IPS-NIHi11 (cell line): ENCODE data around the gene NEK10.

Experiments used
- DNase-seq: peaks from one replicate; pipeline ENCODE4 v3.0.0; 2012; ENCODE audit warnings: mixed read lengths, low spot score

NEK10 gene

DNA sequence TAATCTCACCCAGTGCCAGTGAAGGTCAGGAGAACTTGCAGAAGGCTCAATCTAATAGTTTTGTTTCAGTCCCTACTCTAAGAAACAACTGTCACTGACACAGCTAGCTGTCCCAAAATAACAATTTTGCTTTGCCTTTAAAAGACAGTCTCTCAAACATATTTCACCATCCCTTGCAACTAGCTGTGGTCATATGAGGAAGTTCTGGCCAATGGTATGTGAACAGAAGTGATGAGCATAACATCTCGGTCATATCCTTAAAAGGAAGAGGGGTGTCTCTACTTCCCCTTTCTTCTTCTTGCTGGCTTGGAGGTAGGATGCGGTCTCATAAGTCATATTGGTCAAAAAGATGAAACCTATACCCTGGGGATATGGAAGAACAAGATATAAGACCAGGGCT lies 198.1 kb downstream of the NEK10 start:
- DNase-seq: no peak

DNA sequence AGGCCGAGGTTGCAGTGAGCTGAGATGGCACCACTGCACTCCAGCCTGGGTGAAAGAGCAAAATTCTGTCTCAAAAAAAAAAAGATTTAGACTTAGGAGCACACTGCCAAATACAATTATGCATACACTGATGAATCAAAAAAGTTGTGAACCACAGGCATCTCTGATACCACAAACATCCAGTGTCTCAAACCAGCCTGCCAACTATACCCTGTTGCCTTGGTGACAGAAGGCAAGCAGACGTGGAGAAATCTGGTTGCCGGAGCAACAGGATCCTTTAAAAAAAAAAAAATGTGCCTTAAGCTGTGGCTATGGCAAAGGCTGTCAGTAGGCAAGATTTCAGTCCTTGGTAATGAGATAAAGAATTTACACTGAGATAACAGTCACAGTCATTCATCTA lies 202.3 kb downstream of the NEK10 start:
- DNase-seq: peak; percentile 16

DNA sequence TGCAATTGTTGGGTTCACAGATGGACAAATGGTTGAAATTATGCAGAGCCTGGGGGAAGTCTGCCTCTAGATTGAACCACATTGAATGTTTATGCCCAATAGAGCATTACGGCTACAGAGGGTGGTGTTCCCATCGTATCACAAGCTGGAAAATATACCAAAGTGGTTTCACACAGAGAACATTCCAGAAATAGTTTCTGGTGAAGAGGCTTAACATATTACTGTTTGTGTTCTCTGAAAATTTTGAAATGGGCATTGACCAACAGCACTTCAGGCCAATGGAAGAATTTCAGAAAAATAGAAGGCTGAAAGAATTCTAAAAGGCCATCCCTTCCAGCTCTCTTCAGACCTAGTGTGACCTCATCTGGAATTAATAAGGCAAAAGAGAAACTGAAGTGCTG lies 203.9 kb downstream of the NEK10 start:
- DNase-seq: no peak

DNA sequence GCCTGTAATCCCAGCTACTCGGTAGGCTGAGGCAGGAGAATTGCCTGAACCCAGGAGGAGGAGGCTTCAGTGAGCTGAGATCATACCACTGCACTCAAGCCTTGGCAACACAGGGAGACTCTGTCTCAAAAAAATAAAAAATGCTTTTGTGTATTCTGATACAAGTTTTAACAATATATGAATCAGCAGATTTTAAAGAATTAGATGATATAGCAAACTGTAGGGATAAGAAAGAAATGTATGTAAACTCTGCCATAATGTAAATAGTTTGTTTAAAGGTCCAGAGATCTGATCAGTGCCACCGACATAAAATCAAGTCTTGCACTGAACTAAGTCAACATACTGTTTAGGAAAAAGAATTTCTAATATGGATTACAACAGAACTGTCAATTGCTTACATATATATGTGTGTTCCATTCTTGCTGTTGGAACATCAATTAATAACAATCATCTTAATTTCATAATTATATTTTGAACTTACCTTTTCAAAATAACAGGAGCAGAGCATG lies 208.3 kb downstream of the NEK10 start:
- DNase-seq: no peak

DNA sequence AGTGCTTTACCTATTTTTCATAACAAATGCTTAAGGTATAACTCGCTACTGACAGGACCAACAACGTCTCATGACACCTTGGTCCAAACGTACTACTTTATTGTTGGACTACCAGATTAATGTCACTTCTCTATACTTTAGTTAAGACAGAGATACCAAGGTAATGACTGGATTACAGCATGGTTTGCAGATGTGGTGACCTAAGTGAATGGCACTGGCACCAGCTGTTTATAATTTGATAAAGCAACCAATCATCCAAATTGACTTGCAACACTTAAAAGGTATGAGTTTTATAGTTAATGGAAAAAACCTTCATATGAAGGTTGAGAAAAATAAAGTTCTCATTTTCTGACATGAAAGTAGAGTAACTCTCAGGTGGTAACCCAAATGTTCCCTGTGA lies 209.0 kb downstream of the NEK10 start:
- no peak for DNase-seq

DNA sequence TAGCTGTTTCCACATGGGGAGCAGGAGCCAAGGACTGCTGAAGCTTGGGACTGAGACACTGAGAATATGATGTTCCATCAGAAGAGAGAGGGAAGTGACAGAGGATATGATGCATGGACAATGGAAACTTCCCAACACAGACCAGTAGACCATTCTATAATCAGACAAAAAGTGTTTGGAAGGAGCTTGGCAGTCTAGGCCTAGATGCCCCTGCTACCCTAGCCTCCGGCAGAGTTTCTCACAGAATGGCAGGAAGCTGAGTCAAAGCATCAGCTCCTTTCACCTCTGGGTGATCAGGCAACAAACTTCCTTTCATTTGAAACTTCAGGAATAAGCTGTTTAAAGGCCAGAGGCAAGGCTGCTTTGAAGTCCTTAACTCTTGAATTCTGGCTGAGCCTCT lies 222.0 kb downstream of the NEK10 start:
- DNase-seq: no peak

DNA sequence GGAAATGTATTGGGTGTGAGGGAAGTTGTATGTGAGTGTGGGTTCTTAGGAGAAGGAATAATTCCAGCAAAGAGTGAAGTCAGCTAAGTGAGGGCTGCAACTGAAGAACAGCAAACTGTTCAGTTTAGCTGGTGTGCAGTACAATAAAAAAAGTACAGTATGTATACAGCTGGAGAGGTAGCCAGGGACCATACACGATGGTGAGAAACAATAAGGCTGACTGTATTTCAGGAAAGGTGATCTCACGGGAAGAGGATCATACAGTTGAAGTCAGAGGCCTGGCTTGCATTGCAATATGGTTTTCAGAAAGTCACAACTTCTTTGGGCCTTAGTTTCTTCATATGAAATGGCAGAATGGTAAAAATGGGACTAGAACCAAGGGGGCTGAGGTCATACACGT lies 222.4 kb downstream of the NEK10 start:
- DNase-seq: no peak

DNA sequence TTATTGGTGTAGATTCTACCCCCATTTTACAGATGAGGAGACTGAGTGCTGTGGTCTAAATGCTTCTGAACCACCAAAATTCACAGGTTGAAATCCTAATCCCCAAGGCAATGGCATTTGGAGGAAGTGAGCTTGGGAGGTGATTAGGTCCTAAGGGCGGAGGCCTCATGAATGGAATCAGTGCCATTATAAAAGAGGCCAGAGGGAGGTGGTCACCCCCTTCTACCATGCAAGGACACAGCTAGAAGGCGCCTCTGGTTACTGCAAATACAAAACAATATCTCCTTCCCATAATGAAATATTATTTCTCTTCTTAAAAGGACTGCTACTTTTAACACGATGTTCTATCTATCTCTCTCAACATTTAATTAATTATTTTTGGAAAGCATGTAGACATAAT lies 223.5 kb downstream of the NEK10 start:
- no peak for DNase-seq

DNA sequence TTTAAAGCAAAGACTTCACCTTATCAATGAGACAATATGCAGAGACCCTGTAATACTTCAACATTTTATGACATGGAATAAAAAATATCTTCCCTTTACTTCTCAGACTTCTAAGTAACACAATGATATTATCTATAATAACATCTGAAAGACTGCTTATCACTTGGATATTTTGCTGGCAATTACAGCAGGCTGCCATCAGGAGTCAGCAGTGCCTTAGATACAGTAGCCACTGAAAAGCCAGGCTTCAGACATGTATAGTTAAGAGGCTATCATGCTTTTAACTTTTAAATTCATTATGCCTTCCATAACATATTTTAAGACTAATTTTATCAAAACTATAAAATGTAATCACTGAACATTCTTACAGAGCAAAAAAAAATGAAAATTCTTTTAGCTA lies 227.5 kb downstream of the NEK10 start:
- DNase-seq: no peak

DNA sequence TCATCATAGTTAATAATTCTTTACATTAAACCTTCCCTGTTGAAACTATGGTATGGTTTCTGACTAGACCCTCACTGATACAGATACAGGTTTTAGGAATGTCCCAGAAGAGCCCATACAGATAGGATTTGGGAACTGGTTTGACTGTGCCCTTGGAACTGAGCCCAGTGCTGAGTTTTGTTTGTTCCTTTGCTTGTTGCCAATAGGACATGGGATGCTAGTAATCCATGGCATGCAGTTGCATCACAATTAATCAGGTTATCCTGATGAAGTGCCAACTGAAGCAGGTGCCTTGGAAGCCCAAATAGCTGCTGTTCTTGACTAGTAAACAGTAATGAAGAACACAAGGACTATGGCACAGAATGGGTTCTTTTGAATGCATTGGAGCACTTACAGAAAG lies 230.6 kb downstream of the NEK10 start:
- DNase-seq: no peak

DNA sequence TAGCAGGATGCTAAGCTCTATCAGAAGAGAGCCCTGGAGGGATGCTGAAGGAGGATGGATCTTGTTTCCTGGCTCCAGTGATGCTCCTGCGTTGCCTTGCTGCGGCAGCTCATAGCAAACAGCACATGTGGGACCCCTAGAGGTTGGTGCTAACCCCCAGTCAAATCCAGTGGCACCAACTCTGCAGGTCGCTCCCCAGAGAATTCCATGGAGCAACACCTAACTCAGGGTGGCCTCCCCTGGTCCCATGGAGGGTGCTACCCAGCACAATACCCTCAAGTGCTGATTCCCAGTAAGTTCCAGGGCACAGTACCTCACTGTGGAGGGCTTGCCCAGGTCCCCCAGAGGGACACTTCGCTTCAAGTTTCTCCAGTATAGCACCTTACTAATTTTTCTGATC lies 231.2 kb downstream of the NEK10 start:
- no peak for DNase-seq

DNA sequence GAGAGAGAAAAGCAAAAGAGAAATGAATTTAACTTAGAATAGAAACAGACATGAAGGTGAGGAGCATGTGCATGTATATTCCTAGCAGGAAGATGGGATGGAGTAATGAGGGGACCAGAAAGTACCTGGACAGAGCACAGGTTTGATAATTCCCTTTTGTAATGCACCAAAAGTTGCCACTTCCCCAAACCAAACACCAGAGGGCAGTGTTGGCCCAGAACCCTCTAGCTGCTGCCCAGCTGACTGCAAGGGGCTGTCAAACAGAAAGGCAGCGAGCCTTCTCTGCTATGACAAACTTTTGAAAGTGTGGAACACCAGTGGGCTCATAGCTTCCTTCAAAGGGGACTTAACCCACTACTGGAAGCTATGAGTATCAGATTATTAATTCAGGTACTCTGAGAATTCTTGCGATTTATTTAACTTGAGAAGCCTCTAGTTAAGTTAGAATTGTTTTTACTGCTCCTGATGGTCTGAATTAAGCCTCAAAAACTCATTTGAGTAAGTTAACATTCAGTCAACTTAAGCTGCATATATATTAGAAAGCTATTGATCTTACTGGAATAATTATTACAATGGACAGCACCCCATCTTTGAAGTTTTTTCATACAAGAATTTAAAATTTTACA lies 234.9 kb downstream of the NEK10 start:
- DNase-seq: peak; percentile 79

DNA sequence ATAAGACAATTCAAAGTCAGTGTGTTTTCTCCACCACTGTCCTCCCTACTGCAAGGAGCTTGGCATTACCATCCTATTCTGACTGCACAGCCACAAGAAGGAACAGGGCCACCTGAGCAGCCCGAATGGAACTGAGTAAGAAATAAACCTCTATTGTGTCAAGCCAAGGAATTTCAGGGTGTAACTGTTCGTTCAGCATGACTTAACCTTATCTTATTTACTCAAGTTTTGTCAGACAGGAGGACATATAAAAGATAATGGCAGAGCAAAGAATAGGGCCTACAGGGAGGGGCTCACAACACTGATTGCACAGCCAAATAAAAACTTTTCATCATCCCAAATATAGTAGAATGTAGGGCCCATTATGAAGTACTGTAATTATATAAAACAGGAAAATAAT lies 236.1 kb downstream of the NEK10 start:
- no peak for DNase-seq

DNA sequence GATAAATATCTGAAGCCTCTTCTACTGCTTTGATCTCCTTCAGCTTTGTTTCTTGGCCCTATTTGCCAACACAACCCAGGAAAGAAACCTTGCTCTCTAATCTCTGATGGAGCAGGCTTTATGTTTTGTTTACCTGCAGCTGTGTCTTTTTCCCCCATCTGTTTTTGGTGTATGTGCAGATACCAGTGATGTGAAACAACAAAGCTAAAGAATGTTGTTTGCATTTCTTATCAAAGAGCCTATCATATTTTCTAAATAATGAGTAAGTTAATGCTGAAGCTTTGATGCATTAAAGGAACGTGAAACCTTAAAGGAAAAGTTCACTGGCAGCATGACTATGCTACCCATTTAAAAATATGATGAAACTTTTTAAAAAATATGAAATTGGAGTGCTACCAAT lies 238.4 kb downstream of the NEK10 start:
- DNase-seq: no peak

DNA sequence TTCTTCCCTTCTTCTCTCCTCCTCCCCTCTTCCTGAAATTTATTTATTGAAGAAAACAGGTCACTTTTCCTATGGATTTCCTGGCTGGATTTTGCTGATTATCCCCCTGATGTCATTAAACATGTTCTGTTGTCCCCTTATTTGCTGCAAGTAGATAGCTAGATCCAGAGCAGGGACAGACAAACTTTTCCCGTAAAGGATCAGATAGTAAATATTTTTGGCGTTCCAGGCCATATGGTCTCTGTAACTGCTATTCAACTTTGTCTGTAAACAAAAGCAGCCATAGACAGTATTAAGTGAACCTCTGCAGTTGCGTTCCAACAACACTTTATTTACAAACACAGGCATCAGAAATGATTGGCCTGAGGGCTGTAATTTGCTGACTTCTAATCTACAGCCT lies 241.3 kb downstream of the NEK10 start:
- DNase-seq: no peak

DNA sequence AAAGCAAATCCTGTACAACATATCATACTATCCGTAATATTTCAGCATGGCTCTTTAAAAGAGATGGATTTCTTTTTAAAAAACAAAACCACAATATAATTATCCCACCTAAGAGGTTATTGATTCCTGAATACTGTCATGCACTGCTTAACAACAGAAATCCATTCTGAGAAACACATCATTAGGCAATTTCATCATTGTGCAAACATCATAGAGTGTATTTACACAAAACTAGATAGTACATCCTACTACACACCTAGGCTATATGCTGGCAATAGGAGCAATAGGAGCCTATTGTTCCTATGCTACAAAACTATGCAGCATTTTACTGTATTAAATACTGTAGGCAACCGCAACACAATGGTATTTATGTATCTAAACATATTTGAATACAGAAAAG lies 242.0 kb downstream of the NEK10 start:
- DNase-seq: no peak

DNA sequence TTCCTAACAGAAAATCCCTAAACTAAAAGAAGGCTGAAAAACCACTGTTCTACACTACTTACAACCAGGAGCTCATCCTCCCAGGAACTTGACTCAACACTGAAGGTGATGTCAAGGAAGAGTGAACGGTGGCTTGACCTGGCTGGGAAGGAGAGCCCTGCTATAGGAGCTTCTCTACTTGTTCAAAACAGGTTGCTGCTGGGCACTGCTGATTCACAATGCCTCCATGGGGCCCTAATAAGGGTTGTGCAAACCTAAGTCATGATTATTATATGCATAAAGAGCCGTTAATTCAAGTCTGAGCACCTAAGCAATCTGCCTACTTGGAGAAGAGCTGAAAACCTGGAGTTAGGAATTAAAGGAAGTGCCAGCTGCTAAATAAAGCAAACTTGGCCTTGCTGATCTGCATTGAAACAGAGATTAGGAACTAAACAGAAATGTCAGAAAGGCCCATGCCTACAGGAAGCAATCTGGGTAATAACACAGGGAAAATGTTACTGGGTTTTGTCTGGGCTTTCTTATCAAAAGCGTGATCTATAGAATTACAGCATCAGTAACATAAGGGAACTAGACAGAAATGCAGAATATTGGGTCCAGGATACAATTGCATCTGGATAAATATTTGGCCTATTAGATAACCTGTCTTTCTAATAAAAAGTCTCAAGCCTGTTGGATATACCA lies 243.2 kb downstream of the NEK10 start:
- DNase-seq: no peak

DNA sequence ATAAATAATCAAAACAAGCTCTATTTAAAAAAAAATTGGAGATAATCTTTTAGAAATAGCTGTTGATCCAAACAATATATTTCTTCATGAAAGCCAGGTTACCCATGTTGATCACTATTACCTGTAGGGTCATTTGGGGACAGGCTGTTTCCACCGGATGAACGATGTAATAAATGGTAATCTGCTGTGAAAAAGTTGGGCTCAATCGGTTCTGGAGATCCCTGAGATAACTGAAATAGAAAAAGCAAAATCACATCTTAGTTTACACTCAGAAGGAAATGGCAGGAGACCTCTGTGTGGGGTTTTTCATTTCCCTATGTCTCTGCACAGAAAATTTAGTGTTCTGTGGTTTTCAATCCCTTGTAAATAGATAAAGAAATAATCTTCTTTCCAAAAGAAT lies 249.5 kb downstream of the NEK10 start:
- DNase-seq: no peak

DNA sequence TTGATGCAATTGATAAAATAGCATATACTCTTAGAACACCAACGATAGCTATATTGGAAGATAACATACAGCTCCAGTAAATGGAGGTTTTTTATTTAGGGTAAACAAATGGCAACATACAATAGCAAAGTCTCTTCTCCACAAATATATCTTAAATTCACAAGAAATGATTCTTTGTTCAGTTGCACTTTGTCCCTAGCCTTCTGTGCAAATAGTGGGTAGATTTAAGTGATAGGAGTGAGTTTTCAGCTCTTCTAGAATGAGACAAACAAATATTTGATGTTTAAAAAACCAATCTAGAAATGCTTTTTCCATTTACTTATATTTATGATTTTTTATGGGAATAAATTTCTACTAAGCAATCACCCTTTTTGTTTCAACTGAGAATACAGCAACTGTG lies 253.8 kb downstream of the NEK10 start:
- DNase-seq: no peak

DNA sequence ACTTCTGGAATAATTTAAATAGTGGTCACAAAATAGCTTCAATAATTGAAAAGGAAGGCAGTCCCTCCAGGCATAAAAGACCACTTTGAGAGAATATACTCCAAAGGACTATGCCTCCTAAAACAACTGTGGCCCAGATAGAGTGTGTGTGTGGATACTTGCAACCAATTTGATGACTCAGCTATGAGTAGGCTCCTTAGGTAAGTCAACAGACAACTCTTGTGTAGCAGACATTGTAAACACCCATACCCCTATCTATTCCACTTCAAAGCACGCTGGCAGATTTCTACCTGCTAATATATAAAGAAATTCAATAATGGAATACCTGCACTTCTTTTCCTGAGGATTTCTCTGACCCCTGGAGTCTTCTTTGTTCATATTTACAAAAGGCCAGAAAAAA lies 254.5 kb downstream of the NEK10 start:
- DNase-seq: no peak

DNA sequence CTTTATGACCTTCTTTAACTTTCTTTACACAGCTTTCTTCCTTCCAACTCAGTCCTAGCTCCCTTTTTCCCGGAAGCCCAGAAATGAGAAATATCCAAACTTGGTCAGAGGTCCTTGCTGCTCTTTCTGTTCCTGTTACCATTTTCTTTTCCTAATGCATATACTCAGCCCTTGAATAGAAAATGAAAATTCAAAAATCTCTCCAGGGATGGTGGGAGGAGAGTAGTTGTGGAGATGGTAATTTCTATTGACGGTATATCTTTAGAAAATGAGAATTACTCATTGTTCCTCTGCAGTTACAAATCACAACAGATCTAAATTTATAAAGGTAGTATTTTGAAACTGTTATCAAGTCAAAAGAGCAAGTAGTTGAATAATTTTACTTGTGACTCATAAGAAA lies 255.1 kb downstream of the NEK10 start:
- DNase-seq: no peak

DNA sequence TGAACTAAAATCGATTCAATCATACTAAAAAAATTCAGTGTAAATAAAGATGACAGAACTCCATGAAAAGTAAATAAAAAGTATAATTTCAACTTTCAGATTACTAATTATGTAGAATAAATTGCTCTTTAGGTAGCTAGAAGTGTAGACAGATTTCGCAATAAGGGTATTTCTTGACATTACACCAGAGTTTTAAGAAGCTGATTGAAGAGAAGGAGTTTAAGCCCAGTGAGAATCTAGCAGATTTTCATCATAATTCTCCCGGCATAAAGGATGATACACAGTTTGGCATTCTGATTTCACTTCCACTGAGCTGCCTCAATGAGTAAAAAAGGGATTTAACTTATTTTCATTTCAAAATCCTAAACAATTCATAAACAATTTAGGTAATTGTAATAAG lies 259.2 kb downstream of the NEK10 start:
- no peak for DNase-seq

DNA sequence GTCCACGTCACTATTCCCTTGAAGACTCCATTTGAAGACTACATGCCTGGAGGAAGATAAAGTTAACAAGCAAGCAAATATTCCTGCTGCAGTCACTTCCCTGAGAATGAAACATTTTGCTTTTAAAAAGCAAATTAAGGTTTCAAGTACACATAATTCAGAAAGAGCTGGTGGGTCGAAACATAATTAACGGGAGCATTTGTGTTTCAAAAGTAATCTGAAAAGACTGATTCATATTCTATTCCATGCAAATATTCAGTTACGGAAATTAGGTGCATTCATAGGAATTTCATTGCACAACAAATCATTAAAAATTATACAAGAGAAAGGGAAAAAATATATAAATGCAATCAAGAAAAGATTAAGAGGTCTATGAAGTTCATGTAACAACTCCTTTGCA lies 260.9 kb downstream of the NEK10 start:
- no peak for DNase-seq

DNA sequence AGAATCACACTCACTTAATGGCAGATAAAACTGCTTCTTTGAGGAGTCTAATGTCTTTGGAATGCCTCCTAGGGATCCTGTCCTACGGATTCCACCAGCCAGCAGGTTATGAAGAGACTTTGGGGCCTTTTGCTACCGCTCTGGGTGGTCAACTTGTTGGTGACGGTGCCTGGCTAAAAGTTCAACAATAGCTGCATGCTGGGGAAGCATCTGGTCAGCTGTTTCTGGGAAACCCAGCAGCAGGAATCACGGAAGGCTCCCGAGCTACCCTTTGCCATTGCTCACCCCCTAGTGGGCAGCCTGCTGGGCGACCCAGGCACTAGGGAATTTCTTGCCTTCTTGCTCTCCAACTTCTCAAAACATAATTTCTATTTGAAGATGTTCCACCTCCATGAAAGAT lies 263.3 kb downstream of the NEK10 start:
- DNase-seq: peak; percentile 33
